GM23248 (cell line): ENCODE measurements around the gene QSER1. TPM values are rescaled to one million over a fixed set of nuclear protein-coding genes. Genes with fewer than 3 reads are reported as not detected.

Experiments
- DNase-seq: peaks from one replicate; pipeline ENCODE4 v3.0.0-alpha.2; 2015
- H2AFZ ChIP-seq: fragments of 200-600 bp; sonication (generic); 2 replicates; pipeline ENCODE4 v1.6.1; 2016; ENCODE audit warnings: antibody characterized with exemption
- H3F3A ChIP-seq: fragments of 200-600 bp; sonication (generic); 2 replicates; pipeline ENCODE4 v1.6.1; 2016; ENCODE audit warnings: mild to moderate bottlenecking, antibody characterized with exemption, mixed run types; ENCODE audit not compliant: insufficient read depth
- H3K27ac ChIP-seq: fragments of 200-600 bp; sonication (generic); 2 replicates; pipeline ENCODE4 v1.5.1; 2016; ENCODE audit warnings: mild to moderate bottlenecking
- H3K27me3 ChIP-seq: fragments of 200-600 bp; sonication (generic); replicated peaks from 2 replicates; pipeline ENCODE4 v1.6.1; 2016; ENCODE audit warnings: mild to moderate bottlenecking; ENCODE audit not compliant: insufficient read depth
- H3K36me3 ChIP-seq: fragments of 200-600 bp; sonication (generic); 2 replicates; pipeline ENCODE4 v1.6.1; 2016; ENCODE audit warnings: low read depth, mild to moderate bottlenecking
- H3K4me1 ChIP-seq: fragments of 200-600 bp; sonication (generic); 2 replicates; pipeline ENCODE4 v1.6.1; 2016; ENCODE audit warnings: mild to moderate bottlenecking; ENCODE audit not compliant: insufficient read depth
- H3K4me2 ChIP-seq: fragments of 200-600 bp; sonication (generic); one replicate; pipeline ENCODE4 v1.6.1; 2016; ENCODE audit warnings: mild to moderate bottlenecking; ENCODE audit not compliant: unreplicated experiment
- H3K4me3 ChIP-seq: fragments of 200-600 bp; sonication (generic); 2 replicates; pipeline ENCODE4 v1.5.1; 2016; ENCODE audit warnings: mild to moderate bottlenecking
- H3K79me2 ChIP-seq: fragments of 200-600 bp; sonication (generic); 2 replicates; pipeline ENCODE4 v1.6.1; 2016; ENCODE audit warnings: mild to moderate bottlenecking; ENCODE audit not compliant: insufficient read depth
- H3K9ac ChIP-seq: fragments of 200-600 bp; sonication (generic); 2 replicates; pipeline ENCODE4 v1.6.1; 2016; ENCODE audit warnings: mild to moderate bottlenecking
- H3K9me2 ChIP-seq: fragments of 200-600 bp; sonication (generic); 2 replicates; pipeline ENCODE4 v1.6.1; 2016; ENCODE audit warnings: mixed run types, mild to moderate bottlenecking, moderate library complexity; ENCODE audit not compliant: insufficient read depth
- H3K9me3 ChIP-seq: fragments of 200-600 bp; sonication (generic); one replicate; pipeline ENCODE4 v1.6.1; 2017; ENCODE audit warnings: low read depth
- H4K20me1 ChIP-seq: fragments of 200-600 bp; sonication (generic); 2 replicates; pipeline ENCODE4 v1.6.0; 2016; ENCODE audit not compliant: insufficient read depth
- EZH2 ChIP-seq: fragments of 200-600 bp; sonication (generic); IDR thresholded peaks from 2 replicates; pipeline ENCODE4 v1.6.1; 2018; ENCODE audit warnings: antibody characterized with exemption, mild to moderate bottlenecking; ENCODE audit not compliant: insufficient read depth, poor library complexity, severe bottlenecking
- EZH2phosphoT487 ChIP-seq: fragments of 200-600 bp; sonication (generic); IDR thresholded peaks from 2 replicates; pipeline ENCODE4 v1.6.1; 2018; ENCODE audit warnings: antibody characterized with exemption, moderate library complexity, mild to moderate bottlenecking, low read depth; ENCODE audit not compliant: insufficient read depth
- WGBS, 2 experiments: methylation state at CpG; one replicate each; pipeline ENCODE4 v1.1.6; 2015 to 2017; ENCODE audit warnings: low lambda C conversion rate in 2 of 2, low coverage in 1 of 2; ENCODE audit errors: missing lambda C conversion rate in 2 of 2; 5-methylcytosine and 5-hydroxymethylcytosine counted together
- in situ Hi-C: fragments of 300-500 bp; cut with MboI; formaldehyde crosslinking; loops from 2 replicates; pipeline ENCODE4 v1.15.0; 2020
- polyA plus RNA-seq: library from polyadenylated mRNA; unstranded; fragments of >200 nt; fragmentation: Nextera tagmentation; extraction: Ambion mirVana; gene quantifications from 2 replicates; pipeline ENCODE4 v1.2.1, GENCODE V29; 2016
- total RNA-seq: library from RNA; depleted of rRNA; stranded (reverse); fragments of >200 nt; shearing (Covaris generic); gene quantifications from 2 replicates; pipeline ENCODE4 v1.2.3, GENCODE V29; 2014

Gene QSER1
- total and polyA plus RNA-seq, 2 experiments from 2014 or later: 4.9 to 16.5 TPM

DNA sequence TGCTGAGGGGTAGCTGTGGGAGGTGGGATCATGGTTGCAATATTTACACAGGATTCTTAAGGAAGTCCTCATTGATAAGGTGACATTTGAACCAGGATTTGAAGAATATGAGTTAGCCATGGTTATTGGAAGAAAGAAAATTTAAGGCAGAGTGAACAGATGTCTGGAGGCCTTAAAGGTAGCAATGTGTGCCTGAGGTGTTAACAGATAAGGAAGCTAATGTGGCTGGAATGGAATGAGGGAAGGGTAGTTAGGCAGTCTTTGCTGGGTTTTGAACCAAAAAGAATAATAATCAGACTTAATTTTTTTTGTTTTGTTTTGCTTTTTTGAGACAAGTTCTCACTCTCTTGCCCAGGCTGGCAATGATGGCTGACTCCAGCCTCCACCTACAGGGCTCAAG is 113.4 kb downstream of the QSER1 start:
- Histone ChIP-seq H3K4me3 (no peak overlapping the region), H3K9ac (no peak overlapping the region), H3K9me2 (no peaks in the 10 kb centered on the region), H3K27me3 (no peaks in the 10 kb centered on the region), H3F3A (0 out of 2 replicates have a peak, but pooled peaks cover 2% of the 10 kb centered on the region), H3K79me2 (no peaks in the 10 kb centered on the region), H3K9me3 (no peaks in the 10 kb centered on the region), H3K4me2 (no peak overlapping the region), H4K20me1 (no peaks in the 10 kb centered on the region), H3K4me1 (peaks cover 6% of the 10 kb centered on the region), H3K27ac (no peak overlapping the region), H2AFZ (no peak overlapping the region), H3K36me3 (no peaks in the 10 kb centered on the region)
- no peak for TF ChIP-seq EZH2
- TF ChIP-seq EZH2phosphoT487: no peak
- DNase-seq: no peak
- in situ Hi-C loops: no loop called here

DNA sequence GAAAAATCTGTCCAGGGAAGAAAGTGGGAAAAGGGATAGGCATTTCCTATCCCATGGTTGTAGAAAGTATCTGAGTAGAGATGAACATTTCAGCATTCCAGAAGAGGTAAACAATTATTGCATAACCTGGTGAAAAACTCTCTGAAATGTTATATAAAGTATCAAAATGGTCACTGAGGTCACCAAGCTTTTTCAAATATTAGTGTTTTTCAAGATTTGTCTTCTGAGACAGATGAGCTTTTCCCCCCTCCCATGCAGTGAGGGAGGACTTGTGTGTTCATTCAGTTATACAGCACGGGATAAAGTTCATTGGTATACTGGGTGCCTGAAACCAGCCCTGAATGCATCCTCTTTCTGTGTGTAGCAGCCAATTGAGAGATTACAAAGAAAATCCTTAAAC is 121.1 kb downstream of the QSER1 start:
- Histone ChIP-seq H3K4me3 (no peak overlapping the region), H3K9ac (no peak overlapping the region), H3K79me2 (peaks cover 22% of the 10 kb centered on the region), H4K20me1 (no peaks in the 10 kb centered on the region), H3K9me2 (no peaks in the 10 kb centered on the region), H3K27me3 (no peaks in the 10 kb centered on the region), H3F3A (peaks cover 26% of the 10 kb centered on the region), H3K36me3 (no peaks in the 10 kb centered on the region), H3K4me2 (no peak overlapping the region), H3K9me3 (no peaks in the 10 kb centered on the region), H3K4me1 (peaks cover 27% of the 10 kb centered on the region), H2AFZ (no peak overlapping the region), H3K27ac (no peak overlapping the region)
- 45 to 65% methylated on average over 1 of the region's 1 CpG for WGBS, 2 experiments
- in situ Hi-C loops: no loop called here
- peak; percentile 13 for DNase-seq
- TF ChIP-seq EZH2phosphoT487: no peak
- no peak for TF ChIP-seq EZH2

DNA sequence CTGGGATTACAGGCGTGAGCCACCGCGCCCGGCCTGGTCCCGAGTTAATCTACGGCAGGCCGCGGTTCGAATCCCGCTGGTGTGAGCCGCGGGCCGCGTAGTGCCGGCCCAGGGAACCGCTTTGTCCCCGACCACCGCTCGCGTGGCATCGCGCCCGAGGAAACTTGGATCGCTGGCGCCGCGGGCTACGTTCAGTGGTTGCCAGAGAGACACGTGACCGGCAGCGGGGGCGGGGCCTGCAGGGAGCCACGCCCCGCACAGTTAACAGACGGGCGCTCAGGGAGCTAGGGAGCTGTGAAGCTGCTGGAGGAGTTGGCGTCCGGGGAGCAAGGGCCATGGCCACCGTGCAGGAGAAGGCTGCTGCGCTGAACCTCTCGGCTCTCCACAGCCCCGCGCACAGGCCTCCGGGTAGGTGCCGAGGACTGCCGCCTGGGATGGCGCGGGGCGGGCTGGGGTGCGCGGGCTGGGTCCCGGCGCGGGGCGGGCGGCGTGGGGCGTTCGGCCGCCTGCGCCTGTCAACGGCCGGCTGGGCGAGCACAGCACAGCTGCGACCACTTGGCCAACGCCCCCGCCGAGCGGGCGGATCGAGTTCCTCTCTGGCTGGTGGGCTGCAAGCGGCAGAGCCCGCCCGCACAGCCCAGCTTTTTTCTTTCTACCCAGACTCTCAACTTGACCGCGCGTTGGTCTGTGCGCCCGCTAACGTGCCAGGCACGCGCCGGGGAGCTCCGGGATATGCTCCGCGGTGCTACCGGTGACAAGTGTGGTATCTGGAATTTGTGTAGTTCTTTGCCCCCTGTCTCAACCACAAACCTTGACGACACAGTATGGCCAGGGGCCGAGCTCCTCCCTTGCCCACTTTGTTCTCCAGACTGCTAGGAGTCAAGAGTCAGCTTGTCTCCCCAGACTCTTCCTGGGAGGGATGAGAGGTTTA is 123.3 kb downstream of the QSER1 start, which contains the start of gene DEPDC7:
DEPDC7 (plus strand) TSS at position 258 of the 931 bp plus-strand sequence; CDS start at position 336, 78 bp downstream.
- Histone ChIP-seq H3K79me2 (peaks cover 44% of the 10 kb centered on the region), H3K9me3 (no peaks in the 10 kb centered on the region), H3K9me2 (no peaks in the 10 kb centered on the region), H2AFZ (peak within 1 kb of the TSS; percentile 93), H4K20me1 (no peaks in the 10 kb centered on the region), H3K27ac (peak within 1 kb of the TSS; percentile 51), H3K4me3 (peak within 1 kb of the TSS; percentile 89), H3F3A (peaks cover 25% of the 10 kb centered on the region), H3K4me2 (peak within 1 kb of the TSS; percentile 90), H3K36me3 (no peaks in the 10 kb centered on the region), H3K4me1 (peaks cover 26% of the 10 kb centered on the region), H3K27me3 (no peaks in the 10 kb centered on the region), H3K9ac (peak within 1 kb of the TSS; percentile 71)
- DNase-seq: peak; percentile 96
- no peak for TF ChIP-seq EZH2phosphoT487
- TF ChIP-seq EZH2: no peak
- in situ Hi-C loops: no loop called here
- 1 to 2% methylated on average over 72 to 73 of the region's 89 CpGs for WGBS, 2 experiments

DNA sequence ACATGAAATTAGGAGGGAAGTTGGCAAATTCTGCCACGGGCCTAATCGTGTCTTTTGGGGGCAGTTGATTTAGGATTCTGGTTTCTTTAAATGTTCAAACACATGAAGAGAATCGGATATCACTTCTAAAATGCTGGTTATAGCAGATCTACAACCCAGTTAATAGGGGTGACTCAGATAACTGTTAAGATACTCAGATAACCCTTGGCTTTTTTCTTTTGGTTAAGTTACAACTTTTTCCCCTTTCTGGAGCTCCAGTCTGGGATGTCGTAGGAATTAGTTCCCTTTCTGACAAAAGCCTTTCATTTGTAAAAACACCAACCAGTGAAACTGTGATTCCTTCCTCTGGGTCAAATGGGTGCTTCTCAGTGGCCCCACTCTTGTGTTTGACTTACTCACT is 124.0 kb downstream of the QSER1 start:
- in situ Hi-C loops: no loop called here
- Histone ChIP-seq H3K9me2 (no peaks in the 10 kb centered on the region), H3K27ac (peak overlapping the region; percentile 51), H3K79me2 (peaks cover 46% of the 10 kb centered on the region), H3K4me2 (peak overlapping the region; percentile 90), H3K9ac (peak overlapping the region; percentile 71), H3F3A (peaks cover 18% of the 10 kb centered on the region), H3K4me3 (peak overlapping the region; percentile 89), H4K20me1 (no peaks in the 10 kb centered on the region), H2AFZ (peak overlapping the region; percentile 93), H3K9me3 (no peaks in the 10 kb centered on the region), H3K27me3 (no peaks in the 10 kb centered on the region), H3K36me3 (no peaks in the 10 kb centered on the region), H3K4me1 (peaks cover 19% of the 10 kb centered on the region)
- peak; percentile 19 for DNase-seq
- TF ChIP-seq EZH2 (no peak), EZH2phosphoT487 (no peak)
- 38 to 44% methylated on average over 4 of the region's 4 CpGs for WGBS, 2 experiments
